ENCODE results near the gene GPN2.

- TF ChIP-seq CTCF (optimal IDR thresholded peaks at IDR 0.05 in 1 of 3, IDR thresholded peaks at IDR 0.05 in 1 of 3, conservative IDR thresholded peaks at IDR 0.05 in 1 of 3; ENCODE audit: extremely low read depth in 1 of 3, insufficient read depth in 2 of 3, low read length in 3 of 3): no peak
- no peak for TF ChIP-seq EZH2 (IDR thresholded peaks at IDR 0.05; ENCODE audit: low read length)
Measured at GRCh38 chr1:26900815-26901511, 10.9 kb upstream of the GPN2 start.

All from keratinocyte (primary cell).